Activated naive CD8-positive, alpha-beta T cell treated with anti-CD3 and anti-CD28 coated beads, Interleukin-2, amount 50 U/mL, for 16 hours (primary cell): ENCODE data around the gene AOC2.
"Not testable (repeated sequence)": the region's sequence is repeated elsewhere in the genome, so short reads cannot be mapped to it uniquely, and the experiment has no call there.

Source experiments
- DNase-seq: peaks from one replicate; pipeline ENCODE4 v3.0.0-alpha.2; 2020; ENCODE audit warnings: low read depth, low spot score

Gene AOC2

GRCh38 chr17:42855048-42855596 lies 10.7 kb downstream of the AOC2 start:
- no peak for DNase-seq

- not testable (repeated sequence) for DNase-seq
Measured at GRCh38 chr17:42856093-42856492, 11.7 kb downstream of the AOC2 start.

- not testable (repeated sequence) for DNase-seq
Measured at GRCh38 chr17:42856516-42856915, 12.1 kb downstream of the AOC2 start.

GRCh38 chr17:42857389-42857788 lies 13.0 kb downstream of the AOC2 start:
- no peak for DNase-seq

- DNase-seq = no peak
Measured at GRCh38 chr17:42865638-42866094, 21.3 kb downstream of the AOC2 start.

GRCh38 chr17:42866216-42866615 lies 21.8 kb downstream of the AOC2 start:
- DNase-seq = no peak

GRCh38 chr17:42866631-42867575 lies 22.5 kb downstream of the AOC2 start:
- no peak for DNase-seq

- not testable (repeated sequence) for DNase-seq
Measured at GRCh38 chr17:42867694-42868261, 23.4 kb downstream of the AOC2 start.

GRCh38 chr17:42868338-42868737 lies 24.0 kb downstream of the AOC2 start:
- DNase-seq = no peak

GRCh38 chr17:42871647-42872046 lies 27.3 kb downstream of the AOC2 start:
- no peak for DNase-seq

- no peak for DNase-seq
Measured at GRCh38 chr17:42872251-42872965, 28.0 kb downstream of the AOC2 start.

GRCh38 chr17:42873315-42873714 lies 28.9 kb downstream of the AOC2 start:
- no peak for DNase-seq

- DNase-seq = not testable (repeated sequence)
Measured at GRCh38 chr17:42873932-42874695, 29.7 kb downstream of the AOC2 start.

GRCh38 chr17:42877037-42877436 lies 32.7 kb downstream of the AOC2 start:
- DNase-seq = no peak

GRCh38 chr17:42878123-42878880 lies 33.9 kb downstream of the AOC2 start:
- DNase-seq = no peak

- DNase-seq = no peak
Measured at GRCh38 chr17:42878924-42879595, 34.7 kb downstream of the AOC2 start.

- DNase-seq = no peak
Measured at GRCh38 chr17:42879596-42879985, 35.2 kb downstream of the AOC2 start.

GRCh38 chr17:42880776-42881310 lies 36.5 kb downstream of the AOC2 start:
- no peak for DNase-seq

- DNase-seq = not testable (repeated sequence)
Measured at GRCh38 chr17:42881706-42882105, 37.3 kb downstream of the AOC2 start.

- DNase-seq = no peak
Measured at GRCh38 chr17:42882166-42882565, 37.8 kb downstream of the AOC2 start.
